Right lobe of liver (tissue), 6 donors: Measurements from ENCODE around the gene SYT2. TPM values are rescaled to one million over a fixed set of nuclear protein-coding genes. Genes with fewer than 3 reads are reported as not detected.

ENCODE experiments used
- ATAC-seq, 4 donors: fragments of 200-7000 bp; cut with Tn5 transposase; one replicate each; pipeline ENCODE4 v1.9.1; 2020; ENCODE audit warnings: mild to moderate bottlenecking in 4 of 4, moderate library complexity in 4 of 4
- DNase-seq, 3 donors: peaks; one replicate each; pipeline ENCODE4 v3.0.0-alpha.2; 2020
- H3K27ac ChIP-seq, 3 donors: fragments of 200-600 bp; one replicate each; pipeline ENCODE4 v1.8.0; 2022
- H3K27me3 ChIP-seq, 2 donors: fragments of 200-600 bp; one replicate each; pipeline ENCODE4 v1.8.0; 2022
- H3K36me3 ChIP-seq, 4 donors: fragments of 200-600 bp; sonication (generic) in 1 of 4; one replicate each; pipeline versions ENCODE4 v1.5.1 to v1.8.0; 2017 to 2022; ENCODE audit warnings: control low read depth in 1 of 4
- H3K4me1 ChIP-seq, 4 donors: fragments of 200-600 bp; sonication (generic) in 1 of 4; one replicate each; pipeline versions ENCODE4 v1.5.1 to v1.8.0; 2017 to 2022; ENCODE audit warnings: control low read depth in 1 of 4
- H3K4me3 ChIP-seq, 3 donors: fragments of 200-600 bp; one replicate each; pipeline ENCODE4 v1.8.0; 2022
- H3K9me3 ChIP-seq, 4 donors: fragments of 200-600 bp; sonication (generic) in 1 of 4; one replicate each; pipeline versions ENCODE4 v1.5.1 to v1.8.0; 2017 to 2022; ENCODE audit warnings: control low read depth in 1 of 4
- CTCF ChIP-seq, 4 donors: fragments of 200-600 bp in 3 of 4; fragments of 450-650 bp in 1 of 4; IDR thresholded peaks; one replicate each; pipeline versions ENCODE4 v1.5.1 to v1.8.0; 2016 to 2022; ENCODE audit warnings: antibody characterized with exemption in 4 of 4, mild to moderate bottlenecking in 2 of 4
- POLR2A ChIP-seq: fragments of 450-650 bp; IDR thresholded peaks from one replicate; pipeline ENCODE4 v1.6.1; 2017; ENCODE audit warnings: antibody characterized with exemption, mild to moderate bottlenecking
- WGBS: methylation state at CpG from one replicate; pipeline ENCODE4 v1.1.6; 2018; ENCODE audit warnings: low coverage, low lambda C conversion rate; ENCODE audit not compliant: insufficient coverage; ENCODE audit errors: missing lambda C conversion rate; 5-methylcytosine and 5-hydroxymethylcytosine counted together
- intact Hi-C, 2 donors: fragments of 100-400 bp; cut with DNase I; formaldehyde crosslinking; loops; one replicate each; pipeline versions ENCODE4 v1.11.2 to v1.14.1; 2022
- total RNA-seq, 6 experiments: library from RNA; depleted of rRNA in 2 of 6; stranded (reverse); fragments of >200 nt in 2 of 6; fragmentation: NEBNext Ultra II Directional in 3 of 6; extraction: Animal tissue kit (Norgen Biotek cat#: 25700) in 3 of 6; gene quantifications; one replicate each; pipeline versions ENCODE4 v1.1.0 to v1.2.4, GENCODE V29; 2016 to 2023
- donor health status: DM: no; HTN: yes; CAD: no.
- donor health status: DM: no; HTN: no; CAD: no.
- donor health status: DM: no; HTN: no; CAD: no.
- donor health status: DM: no; HTN: yes; CAD: no.
- donor health status: DM: no; HTN: yes; CAD: no.

SYT2 gene
- total RNA-seq, 6 experiments from 2014 or later = not detected

GRCh38 chr1:202589190-202589930 lies 120.9 kb downstream of the SYT2 start:
- Histone ChIP-seq H3K9me3 (no peaks in the 10 kb centered on the region), H3K27me3 (no peaks in the 10 kb centered on the region), H3K4me1 (no peaks in the 10 kb centered on the region), H3K4me3 (no peak overlapping the region), H3K27ac (peak overlapping the region; percentile 31 to 54 (median 40)), H3K36me3 (no peaks in the 10 kb centered on the region)
- TF ChIP-seq POLR2A (peak; percentile 42), CTCF (IDR thresholded peaks at IDR 0.05) (no peak)
- intact Hi-C loops = no loop called here
- ATAC-seq (peak; percentile 68 to 92 (median 75)), DNase-seq (peak in 2 of 3 donors; percentile 57 to 84)
- 30% methylated on average over 2 of the region's 8 CpGs for WGBS

- H3K4me1 ChIP-seq = no peaks in the 10 kb centered on the region
- no peak for TF ChIP-seq CTCF (IDR thresholded peaks at IDR 0.05)
- no peak for TF ChIP-seq POLR2A
- peak overlapping the region in 2 of 3 donors; percentile 40 to 54 for H3K27ac ChIP-seq
- H3K36me3 ChIP-seq = no peaks in the 10 kb centered on the region
- intact Hi-C loops = no loop called here
- no peak overlapping the region for H3K4me3 ChIP-seq
- ATAC-seq = peak in 1 of 4 donors; percentile 30
- H3K9me3 ChIP-seq = no peaks in the 10 kb centered on the region
- no peak for DNase-seq
- H3K27me3 ChIP-seq = no peaks in the 10 kb centered on the region
- WGBS = 97% methylated on average over 4 of the region's 4 CpGs
These were observed 121.6 kb downstream of the SYT2 start for GRCh38 chr1:202588503-202589189.

- Histone ChIP-seq H3K4me3 (no peak overlapping the region), H3K27ac (peak overlapping the region in 1 of 3 donors; percentile 40), H3K36me3 (peaks cover 0 to 4% (median 0%) of the 10 kb centered on the region in 4 donors), H3K9me3 (no peaks in the 10 kb centered on the region), H3K4me1 (no peaks in the 10 kb centered on the region), H3K27me3 (no peaks in the 10 kb centered on the region)
- TF ChIP-seq CTCF (IDR thresholded peaks at IDR 0.05) (no peak), POLR2A (no peak)
- intact Hi-C loops = no loop called here
- ATAC-seq (no peak), DNase-seq (no peak)
- 0% methylated on average over 1 of the region's 1 CpG for WGBS
These were observed 122.3 kb downstream of the SYT2 start for GRCh38 chr1:202587859-202588485.

- Histone ChIP-seq H3K27ac (peak overlapping the region in 1 of 3 donors; percentile 2), H3K9me3 (no peaks in the 10 kb centered on the region), H3K27me3 (no peaks in the 10 kb centered on the region), H3K4me1 (no peaks in the 10 kb centered on the region), H3K4me3 (no peak overlapping the region), H3K36me3 (peaks cover 0 to 6% (median 0%) of the 10 kb centered on the region in 4 donors)
- WGBS = 100% methylated on average over 1 of the region's 1 CpG
- ATAC-seq (no peak), DNase-seq (no peak)
- TF ChIP-seq POLR2A (no peak), CTCF (IDR thresholded peaks at IDR 0.05) (no peak)
- intact Hi-C loops = no loop called here
These were observed 123.4 kb downstream of the SYT2 start for GRCh38 chr1:202586871-202587270.
